H9 (cell line): ENCODE measurements around the gene FGF6. TPM values are rescaled to one million over a fixed set of nuclear protein-coding genes. Genes with fewer than 3 reads are reported as not detected.

Experiments used
- DNase-seq: peaks from one replicate; pipeline ENCODE4 v3.0.0-alpha.2; 2017
- H2AFZ ChIP-seq: one replicate; pipeline ENCODE4 v1.6.1; 2013; ENCODE audit warnings: mild to moderate bottlenecking, low read length, control low read depth, moderate library complexity
- H2AK5ac ChIP-seq: 2 replicates; pipeline ENCODE4 v1.6.1; 2013; ENCODE audit warnings: low read length, control low read depth, mixed read lengths; ENCODE audit not compliant: insufficient read length
- H2BK120ac ChIP-seq: one replicate; pipeline ENCODE4 v1.6.1; 2013; ENCODE audit warnings: low read depth, mild to moderate bottlenecking, low read length, control low read depth, inconsistent platforms; ENCODE audit not compliant: poor library complexity, severe bottlenecking
- H2BK12ac ChIP-seq: 2 replicates; pipeline ENCODE4 v1.6.1; 2013; ENCODE audit warnings: low read length, control low read depth, mixed read lengths, low read depth; ENCODE audit not compliant: insufficient read length
- H2BK15ac ChIP-seq: 2 replicates; pipeline ENCODE4 v1.6.1; 2013; ENCODE audit warnings: low read depth, low read length, control low read depth
- H2BK20ac ChIP-seq: one replicate; pipeline ENCODE4 v1.6.1; 2013; ENCODE audit warnings: low read depth, mild to moderate bottlenecking, low read length, control low read depth, inconsistent platforms; ENCODE audit not compliant: poor library complexity, severe bottlenecking
- H2BK5ac ChIP-seq: 2 replicates; pipeline ENCODE4 v1.6.1; 2013; ENCODE audit warnings: low read length, control low read depth, mixed read lengths; ENCODE audit not compliant: insufficient read length
- H3K14ac ChIP-seq: 2 replicates; pipeline ENCODE4 v1.6.1; 2013; ENCODE audit warnings: low read length, control low read depth; ENCODE audit not compliant: insufficient read depth
- H3K18ac ChIP-seq: 2 replicates; pipeline ENCODE4 v1.6.1; 2013; ENCODE audit warnings: low read depth, mild to moderate bottlenecking, mixed read lengths, low read length, control low read depth; ENCODE audit not compliant: insufficient read length
- H3K23ac ChIP-seq: 2 replicates; pipeline ENCODE4 v1.6.1; 2013; ENCODE audit warnings: low read length, control low read depth, mixed read lengths, low read depth; ENCODE audit not compliant: insufficient read length
- H3K23me2 ChIP-seq: 2 replicates; pipeline ENCODE4 v1.6.1; 2013; ENCODE audit warnings: low read depth, mild to moderate bottlenecking, mixed read lengths, low read length, control low read depth; ENCODE audit not compliant: insufficient read length, poor library complexity, severe bottlenecking
- H3K27ac ChIP-seq: 2 replicates; pipeline ENCODE4 v1.5.1; 2013; ENCODE audit warnings: low read length, control low read depth, mixed read lengths, low read depth; ENCODE audit not compliant: insufficient read length
- H3K27me3 ChIP-seq: 2 replicates; pipeline ENCODE4 v1.6.1; 2013; ENCODE audit warnings: low read length, control low read depth, inconsistent platforms; ENCODE audit not compliant: insufficient read depth
- H3K4ac ChIP-seq: 2 replicates; pipeline ENCODE4 v1.6.1; 2013; ENCODE audit warnings: low read depth, mild to moderate bottlenecking, control low read depth, inconsistent platforms, low read length, moderate library complexity
- H3K4me1 ChIP-seq: 2 replicates; pipeline ENCODE4 v1.6.1; 2013; ENCODE audit warnings: low read length, control low read depth, inconsistent platforms; ENCODE audit not compliant: insufficient read depth
- H3K4me2 ChIP-seq: 2 replicates; pipeline ENCODE4 v1.6.1; 2013; ENCODE audit warnings: low read length, control low read depth, mixed read lengths; ENCODE audit not compliant: insufficient read length, insufficient read depth
- H3K56ac ChIP-seq: 2 replicates; pipeline ENCODE4 v1.6.1; 2013; ENCODE audit warnings: low read depth, mild to moderate bottlenecking, mixed read lengths, low read length, control low read depth; ENCODE audit not compliant: insufficient read length
- H3K79me1 ChIP-seq: 2 replicates; pipeline ENCODE4 v1.6.1; 2013; ENCODE audit warnings: low read depth, mild to moderate bottlenecking, moderate library complexity, low read length, control low read depth, inconsistent platforms; ENCODE audit not compliant: insufficient read depth, poor library complexity, severe bottlenecking
- H3K79me2 ChIP-seq: 2 replicates; pipeline ENCODE4 v1.6.1; 2013; ENCODE audit warnings: low read length, control low read depth, inconsistent platforms; ENCODE audit not compliant: insufficient read depth
- H3K9ac ChIP-seq: 2 replicates; pipeline ENCODE4 v1.6.1; 2013; ENCODE audit warnings: low read length, control low read depth, mixed read lengths; ENCODE audit not compliant: insufficient read length; ENCODE audit errors: extremely low read depth
- H3K9me3 ChIP-seq: one replicate; pipeline ENCODE4 v1.6.1; 2013; ENCODE audit warnings: low read depth, low read length, inconsistent platforms; ENCODE audit not compliant: control insufficient read depth
- H3T11ph ChIP-seq: one replicate; pipeline ENCODE4 v1.6.1; 2013; ENCODE audit warnings: mild to moderate bottlenecking, low read length, control low read depth, inconsistent platforms
- H4K20me1 ChIP-seq: one replicate; pipeline ENCODE4 v1.6.1; 2013; ENCODE audit not compliant: control insufficient read depth, insufficient read length, insufficient read depth
- H4K5ac ChIP-seq: 2 replicates; pipeline ENCODE4 v1.6.1; 2013; ENCODE audit warnings: low read depth, mild to moderate bottlenecking, mixed read lengths, low read length, control low read depth; ENCODE audit not compliant: insufficient read length
- H4K8ac ChIP-seq: replicated peaks from 2 replicates; pipeline ENCODE4 v1.6.1; 2013; ENCODE audit warnings: low read length, control low read depth, mixed read lengths, low read depth; ENCODE audit not compliant: insufficient read length
- H4K91ac ChIP-seq: 2 replicates; pipeline ENCODE4 v1.6.1; 2013; ENCODE audit warnings: low read depth, mild to moderate bottlenecking, moderate library complexity, mixed read lengths, low read length, control low read depth; ENCODE audit not compliant: insufficient read length
- H3K27ac Mint-ChIP-seq, 3 experiments: 2 replicates in 2 of 3; 3 replicates in 1 of 3; pipeline ENCODE4 v1.8.0; 2020 to 2021; ENCODE audit warnings: mixed read lengths in 3 of 3, mild to moderate bottlenecking in 1 of 3, moderate library complexity in 1 of 3
- H3K27me3 Mint-ChIP-seq: 2 replicates; pipeline ENCODE4 v1.8.0; 2021; ENCODE audit warnings: low read depth, mild to moderate bottlenecking, moderate library complexity, mixed read lengths
- H3K36me3 Mint-ChIP-seq, 3 experiments: 2 replicates in 2 of 3; 3 replicates in 1 of 3; pipeline ENCODE4 v1.8.0; 2020 to 2021; ENCODE audit warnings: low read depth in 3 of 3, mixed read lengths in 3 of 3; ENCODE audit not compliant: insufficient read depth in 1 of 3
- H3K4me1 Mint-ChIP-seq, 2 experiments: 2 replicates each; pipeline ENCODE4 v1.8.0; 2020; ENCODE audit warnings: mixed read lengths in 2 of 2
- H3K4me3 Mint-ChIP-seq, 2 experiments: 2 replicates in 1 of 2; 3 replicates in 1 of 2; pipeline ENCODE4 v1.8.0; 2020 to 2021; ENCODE audit warnings: mild to moderate bottlenecking in 2 of 2, mixed read lengths in 2 of 2, moderate library complexity in 1 of 2
- H3K9me3 Mint-ChIP-seq, 2 experiments: 2 replicates in 1 of 2; 3 replicates in 1 of 2; pipeline ENCODE4 v1.8.0; 2020; ENCODE audit warnings: mild to moderate bottlenecking in 2 of 2, mixed read lengths in 2 of 2, moderate library complexity in 1 of 2
- CTCF ChIP-seq: fragments of 200-600 bp; sonication (generic); conservative IDR thresholded peaks from 3 replicates; pipeline ENCODE4 v1.8.0; 2021; ENCODE audit warnings: antibody characterized with exemption, mild to moderate bottlenecking
- WGBS: extraction: QIAGEN DNeasy Blood & Tissue Kit; methylation state at CpG from one replicate; pipeline ENCODE4 v1.1.7; 2013; ENCODE audit warnings: missing lambda C conversion rate, low lambda C conversion rate, mixed read lengths; ENCODE audit not compliant: insufficient read length; ENCODE audit errors: extremely low coverage; 5-methylcytosine and 5-hydroxymethylcytosine counted together
- total RNA-seq: library from RNA; stranded (reverse); gene quantifications from 2 replicates; pipeline ENCODE4 v1.2.1, GENCODE V29; 2021

FGF6 gene
- total RNA-seq, 1 experiment from 2014 or later = not detected

DNA sequence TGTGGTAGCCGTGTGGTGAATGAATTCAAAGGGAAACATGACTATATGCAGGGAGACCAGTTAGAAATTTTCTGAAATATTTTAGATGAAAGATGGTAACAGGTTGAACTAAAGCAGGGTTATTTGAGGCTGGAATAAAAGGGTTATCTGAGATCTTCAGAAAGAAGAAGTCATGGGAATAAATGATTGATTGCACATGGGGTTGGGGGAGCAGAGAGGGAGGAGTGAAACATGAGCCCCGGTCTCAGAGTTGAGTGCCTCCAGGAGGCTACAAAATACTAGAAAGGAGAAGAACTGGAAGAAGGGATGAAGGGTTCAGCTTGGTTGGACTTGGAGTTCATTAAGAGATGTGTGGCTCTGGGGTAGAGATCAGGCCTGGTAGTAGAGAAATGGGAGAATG, 49.8 kb downstream of the FGF6 start:
- Mint-ChIP-seq H3K36me3 (peaks cover 0 to 2% (median 0%) of the 10 kb centered on the region in 3 experiments; a peak in 1 of 7 replicates), H3K27me3 (peaks cover 11% of the 10 kb centered on the region), H3K4me1 (peaks cover 0 to 2% of the 10 kb centered on the region in 2 experiments; a peak in 1 of 4 replicates), H3K27ac (no peak overlapping the region), H3K9me3 (no peaks in the 10 kb centered on the region), H3K4me3 (no peak overlapping the region)
- no peaks in the 10 kb centered on the region for H3K9me3 ChIP-seq
- H3K4me1 ChIP-seq = no peaks in the 10 kb centered on the region
- H2BK12ac ChIP-seq = no peak overlapping the region
- no peak for TF ChIP-seq CTCF
- DNase-seq = no peak
- no peak overlapping the region for H3K14ac ChIP-seq
- no peak overlapping the region for H2BK20ac ChIP-seq
- no peak overlapping the region for H2AK5ac ChIP-seq
- no peaks in the 10 kb centered on the region for H3K23me2 ChIP-seq
- H2BK5ac ChIP-seq = no peak overlapping the region
- no peaks in the 10 kb centered on the region for H3K79me1 ChIP-seq
- no peak overlapping the region for H2BK120ac ChIP-seq
- no peak overlapping the region for H2BK15ac ChIP-seq
- H4K5ac ChIP-seq = no peak overlapping the region
- no peak overlapping the region for H3T11ph ChIP-seq
- no peak overlapping the region for H3K9ac ChIP-seq
- H3K4me2 ChIP-seq = no peak overlapping the region
- no peaks in the 10 kb centered on the region for H3K79me2 ChIP-seq
- no peak overlapping the region for H4K91ac ChIP-seq
- H2AFZ ChIP-seq = no peak overlapping the region
- H3K4ac ChIP-seq = no peak overlapping the region
- no peaks in the 10 kb centered on the region for H3K27me3 ChIP-seq
- no peak overlapping the region for H3K56ac ChIP-seq
- no peaks in the 10 kb centered on the region for H4K20me1 ChIP-seq
- H3K27ac ChIP-seq = no peak overlapping the region
- H4K8ac ChIP-seq = no peak overlapping the region
- H3K23ac ChIP-seq = no peak overlapping the region
- WGBS = no CpG with 5 or more reads among the region's 2 CpGs
- H3K18ac ChIP-seq = no peak overlapping the region
